NCI-H69 (cell line): ENCODE measurements around the gene MEF2D.

Experiments used
- DNase-seq: peaks from one replicate; lab custom pipeline; 2025; lab: John Stamatoyannopoulos, UW

Gene MEF2D

DNA sequence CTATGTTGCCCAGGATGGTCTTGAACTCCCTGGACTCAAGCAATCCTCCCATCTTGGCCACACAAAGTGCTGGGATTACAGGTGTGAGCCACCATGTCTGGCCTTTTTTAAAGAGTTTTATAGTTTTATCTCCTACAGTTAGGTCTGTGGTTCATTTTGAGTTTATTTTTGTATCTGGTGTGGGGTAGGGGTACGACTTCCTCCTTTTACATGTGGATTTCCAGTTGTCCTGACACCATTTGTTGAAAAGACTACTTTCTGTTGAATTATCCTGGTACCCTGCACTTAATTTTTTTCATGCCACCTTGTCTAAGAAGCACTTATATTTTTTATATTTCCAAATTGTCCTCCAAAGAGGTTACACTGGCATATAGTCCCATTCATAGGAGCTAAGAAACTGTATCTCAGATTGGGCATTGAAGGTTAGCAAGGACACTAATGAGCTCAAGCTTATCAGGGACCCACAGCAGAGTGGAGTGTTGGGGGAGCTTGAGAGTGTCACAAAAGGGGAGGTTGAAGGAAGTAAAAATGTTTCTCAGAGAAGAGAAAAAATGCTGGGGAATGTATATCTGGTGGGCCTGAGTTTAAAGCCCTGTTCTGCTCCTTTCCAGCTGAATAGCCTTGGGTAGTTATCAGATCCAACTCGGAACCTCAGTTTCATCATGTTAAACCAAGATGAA is 23.4 kb upstream of the MEF2D start:
- DNase-seq = no peak

DNA sequence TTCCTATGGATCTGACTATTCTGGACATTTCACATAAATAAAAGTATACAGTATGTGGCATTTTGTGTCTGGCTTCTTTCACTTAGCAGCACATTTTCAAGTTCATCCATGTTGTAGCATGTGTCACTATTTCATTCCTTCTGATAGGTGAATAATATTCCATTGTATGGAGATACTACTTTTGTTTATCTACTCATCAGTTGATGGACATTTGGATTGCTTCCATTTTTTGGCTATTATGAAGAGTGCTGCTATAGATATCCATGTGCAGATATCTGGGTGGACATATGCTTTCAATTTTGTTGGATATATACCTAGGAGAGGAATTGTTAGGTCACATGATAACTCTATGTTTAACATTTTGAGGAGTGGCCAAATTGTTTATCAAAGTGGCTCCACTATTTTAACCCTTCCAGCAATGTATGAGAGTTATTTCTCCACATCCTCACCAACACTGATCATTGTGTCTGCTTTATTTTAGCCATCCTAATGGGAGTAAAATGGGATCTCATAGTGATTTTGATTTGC is 21.9 kb upstream of the MEF2D start:
- DNase-seq = no peak

DNA sequence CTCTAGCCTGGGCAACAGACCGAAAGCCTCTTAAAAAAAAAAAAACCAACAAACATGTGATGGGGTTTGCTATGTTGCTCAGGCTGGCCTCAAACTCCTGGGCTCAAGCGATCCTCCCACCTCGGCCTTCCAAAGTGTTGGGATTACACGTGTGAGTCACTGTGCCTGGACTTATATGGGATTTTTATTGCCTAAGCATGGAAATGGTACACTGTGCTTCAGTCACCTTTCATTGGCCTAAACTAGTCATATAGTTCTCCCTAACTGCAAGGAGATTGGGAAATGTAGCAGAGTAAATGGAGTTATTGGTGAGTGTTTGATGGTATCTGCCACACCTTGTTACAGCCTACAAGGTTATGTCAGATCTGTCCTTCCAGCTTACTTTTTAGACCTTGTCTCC is 17.2 kb upstream of the MEF2D start:
- no peak for DNase-seq

DNA sequence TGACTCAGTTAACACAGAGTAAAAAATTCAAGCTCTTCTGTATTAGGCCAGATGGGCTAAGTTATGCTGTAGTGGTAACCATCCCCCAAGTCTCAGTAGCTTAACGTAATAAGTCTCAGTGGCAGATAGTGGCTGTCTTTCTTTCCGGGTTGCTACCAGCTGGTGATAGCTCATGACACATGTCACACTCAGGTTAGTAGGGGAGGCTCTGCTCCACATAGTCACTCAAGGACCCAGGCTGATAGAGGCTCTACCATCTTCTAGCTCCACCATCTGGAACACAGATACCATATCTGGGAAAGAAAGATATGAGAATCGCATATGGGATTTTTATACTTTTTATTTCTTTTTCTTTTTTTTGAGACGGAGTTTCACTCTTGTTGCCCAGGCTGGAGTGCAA is 16.2 kb upstream of the MEF2D start:
- no peak for DNase-seq

DNA sequence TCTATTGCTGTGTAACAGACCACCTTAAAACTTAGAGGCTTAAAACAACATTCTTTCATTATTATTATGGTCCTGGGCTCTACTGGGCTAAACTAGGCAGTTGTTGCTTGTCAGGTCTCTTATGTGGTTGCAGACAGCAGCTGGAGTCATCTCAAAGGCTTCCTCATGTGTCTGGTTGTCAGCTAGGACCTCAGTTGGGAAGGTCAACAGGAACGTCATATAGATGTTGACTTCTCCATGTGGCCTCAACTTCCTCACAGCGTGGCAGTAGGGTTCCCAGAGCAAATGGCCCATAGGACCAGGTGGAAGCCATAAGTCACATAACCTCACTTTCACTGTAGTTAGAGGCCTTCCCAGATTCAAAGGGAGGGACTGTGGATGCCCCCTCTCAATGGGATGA is 15.4 kb upstream of the MEF2D start:
- DNase-seq = no peak

DNA sequence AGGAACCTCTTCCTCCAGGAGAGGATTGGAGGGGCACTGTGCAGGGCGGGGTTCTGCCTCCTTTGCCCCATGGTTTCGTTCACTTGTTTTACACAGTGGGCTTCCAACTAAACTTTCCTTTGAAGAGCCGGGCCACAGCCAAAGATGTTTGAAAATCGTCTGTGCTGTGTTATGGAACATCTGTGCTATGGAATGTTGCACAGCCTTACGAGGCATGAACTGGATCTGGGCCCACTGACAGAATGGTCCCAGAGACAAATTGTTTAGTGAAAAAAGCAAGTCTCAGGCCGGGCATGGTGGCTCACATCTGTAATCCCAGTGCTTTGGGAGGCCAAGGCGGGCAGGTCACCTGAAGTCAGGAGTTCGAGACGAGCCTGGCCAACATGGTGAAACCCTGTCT is 12.6 kb upstream of the MEF2D start:
- no peak for DNase-seq

DNA sequence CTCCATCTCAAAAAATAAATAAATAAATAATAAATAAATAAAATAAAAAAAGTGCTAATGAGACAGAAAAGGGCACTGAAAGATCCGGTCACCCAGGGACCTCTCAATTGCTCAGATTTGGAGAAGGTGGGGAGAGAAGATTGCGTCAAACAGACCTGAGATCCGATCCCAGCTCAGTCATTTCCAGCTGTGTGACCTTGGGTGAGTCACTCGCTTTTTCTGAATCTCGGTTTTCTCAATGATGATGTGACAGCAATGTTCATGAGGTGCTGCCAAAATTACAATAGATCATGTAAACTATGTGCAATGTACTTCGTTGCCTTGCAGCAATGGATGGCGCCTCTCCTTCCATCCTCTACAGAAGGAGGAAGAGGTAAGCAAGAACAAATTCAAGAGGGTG is 11.1 kb upstream of the MEF2D start:
- no peak for DNase-seq

DNA sequence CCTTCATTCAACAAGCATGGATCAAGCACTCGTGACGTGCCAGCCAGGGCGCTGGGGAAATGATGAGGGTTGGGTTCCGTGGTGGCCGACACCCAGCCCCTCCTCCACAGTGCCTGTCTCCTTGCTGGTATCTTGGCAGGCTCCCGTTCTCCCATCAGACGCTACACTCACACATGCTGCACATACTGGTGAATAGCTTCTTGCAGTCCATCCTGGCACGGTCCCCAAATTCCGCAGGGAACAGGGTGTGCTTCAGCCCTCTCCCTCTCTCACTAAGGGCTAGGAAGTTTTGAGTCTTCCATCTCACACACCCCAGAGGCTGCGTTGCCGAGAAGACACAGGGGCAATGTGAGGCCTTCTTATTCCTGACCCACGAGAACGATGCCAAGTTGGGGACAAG is 10.1 kb upstream of the MEF2D start:
- no peak for DNase-seq

DNA sequence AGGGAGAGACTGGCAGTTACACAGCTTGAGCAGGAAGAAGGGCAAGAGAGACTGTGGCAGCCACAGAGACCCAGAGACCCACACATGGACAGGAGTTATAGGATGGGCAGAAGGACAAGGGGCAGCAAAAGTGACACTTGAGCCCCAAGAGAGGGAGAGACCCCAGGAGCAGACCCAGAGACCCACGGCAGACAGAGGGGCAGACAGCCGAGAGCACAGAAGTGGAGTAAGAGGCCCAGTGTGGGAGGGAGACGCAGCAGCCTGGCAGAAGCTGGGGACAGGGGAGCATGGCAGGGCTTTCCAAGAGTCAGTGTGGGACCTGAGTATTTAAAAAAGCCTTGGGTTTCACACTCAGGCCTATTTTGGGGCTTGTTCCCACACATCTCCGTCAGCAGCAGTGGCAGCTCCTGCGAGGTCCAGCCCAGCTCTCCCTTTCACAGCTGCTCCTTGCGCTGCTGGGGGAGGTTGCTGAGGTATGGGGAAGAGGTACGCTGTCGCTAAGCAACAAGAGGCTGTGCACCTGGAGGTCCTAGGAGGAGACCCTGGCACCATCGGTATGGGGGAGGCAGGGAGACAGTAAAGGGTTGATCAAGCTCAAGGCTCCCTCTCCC is 9.0 kb upstream of the MEF2D start:
- DNase-seq = no peak

DNA sequence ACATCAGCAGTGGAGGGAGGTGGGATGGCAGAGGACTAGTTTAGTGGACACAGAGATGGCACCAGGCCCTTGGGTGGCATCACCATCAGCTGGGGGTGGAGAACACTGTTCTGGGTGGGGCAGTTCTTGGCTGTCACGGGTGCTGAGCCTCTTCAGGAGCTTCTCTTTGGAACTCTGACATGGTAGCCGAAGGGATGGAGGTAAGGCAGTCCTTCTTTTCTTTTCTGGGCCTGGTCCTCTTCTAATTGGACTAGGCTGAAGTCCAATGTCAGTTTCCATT is 8.3 kb upstream of the MEF2D start:
- no peak for DNase-seq

DNA sequence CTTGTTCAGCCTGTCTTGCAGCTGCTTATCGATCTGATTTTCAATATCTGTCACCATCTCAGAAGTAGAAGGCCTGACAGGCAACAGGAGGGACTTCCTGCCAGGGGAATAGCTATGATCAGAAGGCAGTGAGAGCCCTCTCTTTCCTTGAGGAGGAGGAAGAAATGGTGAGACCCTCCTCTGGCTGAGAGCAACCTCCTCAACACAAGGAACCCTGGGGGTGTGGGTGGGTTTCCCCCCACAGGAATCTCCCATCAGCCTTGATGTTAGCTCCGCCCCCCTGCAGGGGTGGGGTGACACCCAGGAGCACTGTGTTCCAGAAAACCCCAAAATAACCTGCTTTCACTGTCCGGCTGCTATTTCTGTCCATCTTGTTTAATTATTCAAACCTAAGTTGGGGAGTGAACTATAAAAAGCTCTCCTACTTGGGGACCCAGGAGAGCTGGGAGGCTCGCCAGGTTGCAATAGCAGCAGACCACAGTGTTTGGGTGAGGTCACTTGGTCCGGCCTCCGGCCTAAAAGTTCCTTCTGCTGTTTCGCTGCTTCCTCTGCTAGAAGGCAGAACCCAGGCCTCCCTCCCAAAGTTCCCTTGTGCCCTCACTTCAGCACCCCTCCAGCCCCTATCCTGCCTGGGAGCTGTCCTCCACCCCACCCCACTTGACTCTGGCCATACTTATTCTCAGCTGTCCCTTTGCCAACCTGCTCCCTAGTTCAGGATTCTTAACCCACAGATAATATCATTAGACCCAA is 7.8 kb upstream of the MEF2D start:
- no peak for DNase-seq

DNA sequence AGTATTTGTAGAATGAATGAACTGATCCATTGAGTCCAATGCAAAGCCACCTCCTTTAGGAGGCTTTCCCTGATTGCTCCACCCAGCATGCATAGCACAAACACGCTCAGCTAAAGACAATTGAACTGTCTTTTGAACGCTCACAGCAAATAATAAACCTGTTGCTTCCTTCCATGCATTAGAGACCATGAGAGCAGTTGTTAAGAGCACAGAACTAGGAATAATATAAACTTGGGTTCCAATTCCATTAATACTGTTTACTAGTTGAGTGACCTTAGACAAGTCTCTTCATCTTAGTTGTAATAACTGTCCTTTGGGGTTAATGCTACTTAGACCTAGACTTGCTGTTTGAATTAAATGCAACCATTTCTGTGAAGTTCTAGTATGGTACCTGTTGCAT is 5.9 kb upstream of the MEF2D start:
- no peak for DNase-seq

DNA sequence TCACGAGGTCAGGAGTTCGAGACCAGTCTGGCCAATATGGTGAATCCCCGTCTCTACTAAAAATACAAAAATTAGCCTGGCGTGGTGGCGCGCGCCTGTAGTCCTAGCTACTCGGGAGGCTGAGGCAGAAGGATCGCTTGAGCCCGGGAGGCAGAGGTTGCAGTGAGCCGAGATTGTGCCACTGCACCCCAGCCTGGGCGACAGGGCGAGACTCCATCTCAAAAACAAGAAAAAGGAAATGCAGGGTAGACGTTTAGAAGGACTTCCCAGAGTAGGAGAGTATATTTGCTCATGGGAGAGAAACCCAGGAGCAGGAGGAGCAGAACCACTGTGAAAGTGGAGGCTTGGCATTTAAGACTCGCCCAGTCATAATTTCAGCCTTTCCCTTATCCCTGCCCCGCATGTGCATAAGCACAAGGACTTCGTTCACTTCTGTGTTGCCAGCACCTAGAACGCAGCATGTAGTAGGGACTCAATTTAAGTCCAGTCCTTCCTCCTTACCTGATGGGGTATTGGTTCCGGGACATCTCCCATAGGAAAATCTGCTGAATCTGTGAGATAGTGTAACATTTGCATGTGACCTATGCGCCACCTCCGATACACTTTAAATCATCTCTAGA is 5.2 kb upstream of the MEF2D start:
- no peak for DNase-seq

DNA sequence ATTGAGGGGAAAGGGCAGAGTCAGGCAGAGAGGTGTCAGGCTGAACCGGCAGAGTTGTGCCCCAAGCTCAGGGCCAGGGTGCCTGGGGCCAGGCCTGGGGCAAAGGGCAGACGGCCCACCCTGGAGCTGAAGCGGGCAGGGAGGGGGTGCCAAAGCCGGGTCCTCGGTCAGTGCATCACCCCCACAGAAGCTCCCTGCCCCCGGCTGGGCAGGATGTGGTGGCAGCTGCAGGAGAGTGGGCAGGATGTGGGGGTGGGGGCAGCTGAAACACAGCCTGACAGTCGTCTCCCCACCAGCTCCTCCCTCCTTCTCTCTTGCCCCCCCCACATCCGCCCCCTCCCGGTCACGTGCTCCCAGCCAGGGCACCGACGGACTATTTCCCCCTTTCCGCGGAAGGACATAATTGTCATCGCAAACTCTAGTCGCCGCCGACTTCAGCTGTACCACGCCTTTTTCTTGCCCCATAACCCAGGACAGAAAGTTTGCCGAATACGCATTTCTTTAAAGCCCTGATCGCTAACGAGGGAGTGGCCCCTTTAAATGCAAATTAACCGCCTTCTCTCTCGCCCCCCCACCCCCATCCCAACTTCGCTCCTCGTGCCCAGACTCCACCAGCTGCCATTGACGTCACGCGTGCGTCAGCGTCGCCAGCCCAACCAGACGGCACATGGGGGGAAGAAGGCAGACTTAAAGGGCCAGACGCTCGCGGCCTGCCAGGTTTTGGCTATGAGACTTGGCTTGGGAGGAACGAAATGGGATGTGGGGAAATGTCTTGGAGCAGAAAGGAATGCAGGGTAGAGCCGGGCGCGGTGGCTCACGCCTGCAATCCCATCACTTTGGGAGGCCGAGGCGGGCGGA is 4.5 kb upstream of the MEF2D start:
- DNase-seq = peak; percentile 99

DNA sequence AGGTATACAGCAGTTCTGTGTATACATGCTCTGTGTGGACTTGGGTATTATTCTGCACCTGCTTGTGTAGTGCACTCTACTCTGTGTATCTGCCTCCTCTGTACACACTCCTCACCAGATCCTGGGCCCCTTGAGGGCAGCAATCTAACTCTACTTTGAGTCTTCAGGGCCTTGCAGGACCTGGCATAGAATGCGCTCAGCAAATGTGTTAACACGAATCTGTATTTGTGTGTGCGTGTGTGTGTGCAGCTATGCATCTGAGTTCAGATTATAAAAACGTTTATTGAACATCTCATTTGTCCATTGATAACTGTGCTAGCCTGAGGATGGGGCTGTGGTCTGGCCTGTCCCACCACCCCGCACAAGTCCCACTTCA is 3.9 kb upstream of the MEF2D start:
- peak; percentile 61 for DNase-seq

DNA sequence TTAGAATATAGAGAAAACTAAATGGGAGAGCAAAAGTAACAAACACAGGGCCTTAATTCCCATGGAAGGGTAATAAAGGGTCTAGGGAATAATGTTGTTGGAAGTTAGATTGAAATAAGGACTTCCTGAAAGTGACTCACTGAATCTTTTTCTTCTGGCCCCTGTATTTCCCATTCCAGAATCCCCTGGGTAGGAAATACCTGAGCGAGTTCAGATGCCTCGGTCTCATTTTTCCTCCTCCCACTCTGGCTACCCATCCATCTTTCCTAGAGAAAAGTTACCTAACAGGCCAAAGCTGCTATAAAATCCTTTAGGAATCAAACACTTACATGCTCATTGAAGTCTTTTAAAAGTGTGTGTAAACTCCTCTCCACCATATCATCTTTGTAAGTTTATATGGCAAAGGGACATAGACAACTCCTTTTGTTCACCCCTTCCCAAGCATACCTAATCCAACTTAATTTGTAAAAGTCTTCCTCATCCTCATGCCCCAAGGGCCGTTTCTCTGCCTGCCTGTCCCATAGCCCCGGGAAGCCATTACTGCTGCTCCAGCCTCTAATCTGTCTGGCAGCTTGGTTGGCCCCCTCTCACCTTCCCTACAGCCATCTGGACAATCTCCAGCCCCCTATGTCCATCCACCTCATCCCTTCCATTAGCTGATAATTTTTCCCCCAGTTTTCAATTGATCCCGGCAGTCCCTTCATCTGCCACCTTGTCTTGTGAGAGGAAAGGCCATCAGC is 3.3 kb upstream of the MEF2D start:
- no peak for DNase-seq

DNA sequence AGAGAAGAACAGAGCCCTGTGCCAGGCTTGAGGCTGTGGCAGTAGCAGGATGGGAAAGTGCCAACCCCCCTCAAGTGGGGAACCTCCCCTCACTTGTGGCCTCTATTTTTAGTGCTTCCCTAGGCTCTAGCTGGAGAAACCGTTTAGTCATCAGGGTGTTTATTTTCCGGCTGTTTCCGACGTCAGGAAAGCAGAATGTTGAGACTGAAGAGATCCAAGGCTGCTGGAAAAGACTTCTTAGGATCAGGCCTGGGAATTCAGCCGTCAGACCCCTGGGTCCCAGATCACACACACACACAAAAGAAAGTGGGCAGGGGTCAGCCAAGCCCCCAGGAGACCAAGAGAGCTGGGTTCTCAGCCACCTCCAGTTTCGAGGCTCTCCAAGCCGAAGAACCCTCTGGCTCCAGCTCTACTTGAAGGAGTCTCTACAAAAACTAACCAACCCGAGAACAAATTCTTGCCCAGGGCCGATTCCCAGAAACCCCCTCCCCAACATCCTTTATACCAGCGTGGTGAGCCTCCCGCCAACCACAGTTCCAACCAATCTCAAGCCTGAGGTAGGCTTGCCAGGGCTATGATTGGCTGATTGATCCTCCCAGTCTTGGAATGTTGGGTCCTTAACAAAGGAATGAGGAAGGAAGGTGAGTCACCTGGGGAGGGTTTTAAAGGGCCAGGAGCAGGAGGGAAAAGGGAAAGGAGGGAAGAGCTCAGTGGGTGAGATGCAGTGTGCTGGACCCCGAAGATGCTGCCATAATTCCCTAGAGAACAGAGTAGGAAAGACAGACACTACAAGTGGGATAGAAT is 2.5 kb upstream of the MEF2D start:
- peak; percentile 21 for DNase-seq

DNA sequence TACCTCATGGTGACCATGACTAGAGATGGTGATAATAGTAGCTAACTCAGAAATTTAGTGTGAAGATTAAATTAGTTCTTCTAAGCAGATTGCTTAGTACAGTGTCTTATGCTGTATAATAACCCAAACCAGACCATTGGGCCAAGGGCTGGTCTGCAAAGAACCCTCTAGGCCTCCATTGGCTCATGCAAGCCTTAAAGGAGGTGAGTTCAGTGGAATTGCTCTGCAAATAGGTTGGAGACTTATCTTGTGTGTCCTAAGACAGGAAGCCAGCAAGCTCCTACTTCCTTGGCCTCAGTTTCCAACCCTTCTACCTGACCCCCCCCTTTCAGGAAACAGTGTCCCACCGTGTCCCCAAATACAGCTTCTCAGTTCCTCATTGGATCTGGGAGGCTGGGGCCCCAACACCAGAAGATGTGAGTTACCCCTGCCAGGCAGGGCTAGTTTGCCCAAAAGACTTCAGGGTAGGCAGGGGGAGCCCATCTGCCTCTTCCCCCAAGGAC is 1.9 kb upstream of the MEF2D start:
- no peak for DNase-seq

DNA sequence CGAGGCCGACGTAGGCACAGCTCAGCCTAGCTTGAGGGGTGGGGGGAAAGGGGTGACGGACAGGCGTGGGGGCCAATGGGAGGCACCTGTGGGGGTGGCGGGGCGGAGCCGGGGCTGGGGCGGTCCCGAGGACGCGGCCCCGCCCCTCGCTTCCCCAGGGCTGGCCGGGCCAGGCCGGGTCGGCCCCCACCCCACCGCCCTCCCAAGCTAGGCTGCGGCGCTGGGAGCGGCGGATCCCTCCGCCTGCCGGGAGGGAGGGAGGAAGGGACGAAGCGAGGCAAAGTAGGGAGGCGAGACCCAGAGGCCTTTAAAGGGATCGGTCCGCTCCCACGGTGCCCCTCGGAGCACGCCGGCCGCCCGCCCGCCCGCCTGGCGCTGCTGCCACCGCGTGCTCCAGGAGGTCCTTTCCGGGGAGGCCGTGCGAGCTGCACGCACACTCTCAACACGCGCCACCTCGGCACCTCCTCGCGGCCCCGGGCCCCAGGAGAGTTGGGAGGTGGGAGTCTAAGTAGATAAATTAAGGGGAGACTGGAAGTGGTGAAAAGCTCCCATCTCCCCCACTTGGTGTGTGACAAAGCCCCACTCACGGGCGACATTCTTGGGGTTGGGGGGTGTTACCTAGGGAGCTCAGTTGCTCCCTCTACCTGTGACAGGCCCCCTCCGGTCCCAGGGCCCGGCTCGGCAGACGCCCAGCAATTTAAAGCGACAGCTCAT is 375 bp upstream of the MEF2D start:
- peak; percentile 99 for DNase-seq
